NCI-H2227 (cell line): ENCODE data around the gene ADAT2.

Experiments
- DNase-seq: peaks from one replicate; lab custom pipeline; 2025; ENCODE audit not compliant: unreplicated experiment; lab: John Stamatoyannopoulos, UW

ADAT2 gene

DNA sequence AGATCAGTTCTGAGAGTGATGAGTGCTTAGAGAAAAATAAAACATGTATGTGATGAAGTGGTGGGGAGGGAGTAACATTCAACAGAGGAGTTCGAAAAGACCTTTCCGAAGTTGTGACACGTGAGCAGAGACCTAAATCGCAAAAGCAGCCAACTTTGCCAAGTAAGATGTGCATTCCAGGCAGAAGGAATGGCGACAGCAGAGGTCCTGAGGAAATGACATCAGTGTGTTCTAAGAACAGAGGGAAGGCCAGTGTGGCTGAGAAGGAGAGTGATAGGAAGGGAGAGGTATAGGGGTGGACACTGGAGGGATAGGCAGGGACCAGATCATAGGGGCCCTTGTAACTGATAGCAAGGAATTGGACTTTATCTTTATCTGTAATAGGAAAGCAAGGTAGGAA, 51.3 kb downstream of the ADAT2 start:
- DNase-seq = no peak

- peak; percentile 5 for DNase-seq
Measured at GRCh38 chr6:143397227-143398222, 53.0 kb downstream of the ADAT2 start.

DNA sequence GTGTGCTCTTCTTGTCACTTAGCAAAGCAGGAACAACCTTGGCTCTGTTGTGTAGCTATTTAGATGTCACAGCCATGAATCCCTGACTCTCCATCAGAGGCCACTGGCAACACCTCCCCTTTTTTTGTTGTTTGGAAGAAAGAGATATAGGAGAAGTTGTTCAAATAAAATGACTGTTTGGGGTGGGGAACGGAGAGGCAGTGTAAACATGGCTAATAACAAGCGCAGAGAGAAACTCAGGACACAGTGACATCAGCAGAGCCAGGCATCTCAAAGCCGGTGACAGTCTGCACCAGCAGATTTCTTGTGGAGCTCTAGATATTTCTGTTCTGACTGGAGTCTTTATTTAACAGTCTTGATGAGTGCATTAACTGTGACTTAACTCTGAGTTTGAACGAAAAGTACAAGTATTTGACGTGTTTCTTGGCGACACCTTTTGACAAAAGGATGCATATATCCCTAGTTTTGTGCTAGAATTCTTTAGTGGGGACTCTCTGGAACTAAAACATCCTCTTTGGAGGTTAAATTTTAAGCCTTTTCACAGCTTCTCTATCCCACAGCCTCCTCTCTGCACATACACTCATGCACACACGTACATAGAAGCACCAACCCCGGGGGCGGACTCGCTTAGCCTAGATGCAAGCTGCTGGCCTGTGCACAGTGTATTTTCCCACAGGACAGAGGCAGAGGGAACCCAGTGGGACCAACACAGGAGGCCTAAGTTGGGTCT, 53.8 kb downstream of the ADAT2 start:
- DNase-seq = no peak

GRCh38 chr6:143395699-143396098, 54.8 kb downstream of the ADAT2 start:
- no peak for DNase-seq

- no peak for DNase-seq
Measured at GRCh38 chr6:143394389-143394788, 56.1 kb downstream of the ADAT2 start.

DNA sequence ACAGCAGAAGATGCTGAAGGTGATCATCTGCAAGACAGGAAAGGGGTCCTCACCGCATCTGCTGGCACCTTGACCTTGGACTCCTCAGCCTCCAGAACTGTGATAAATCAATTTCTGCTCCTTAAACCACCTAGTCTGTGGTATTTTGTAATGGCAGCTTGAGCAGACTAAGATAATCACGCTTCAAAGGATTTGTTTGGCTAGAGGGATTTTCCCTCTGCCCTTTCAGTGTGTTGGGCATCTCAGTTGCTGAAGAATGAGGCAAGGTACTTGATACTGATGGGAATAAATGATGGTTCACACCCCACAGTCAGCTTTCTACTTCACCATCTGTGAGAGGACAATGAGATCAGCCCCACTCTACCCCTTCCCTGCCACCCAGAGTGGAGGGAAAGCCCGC, 60.2 kb downstream of the ADAT2 start:
- no peak for DNase-seq

- DNase-seq = no peak
Measured at GRCh38 chr6:143385636-143386035, 64.9 kb downstream of the ADAT2 start.

DNA sequence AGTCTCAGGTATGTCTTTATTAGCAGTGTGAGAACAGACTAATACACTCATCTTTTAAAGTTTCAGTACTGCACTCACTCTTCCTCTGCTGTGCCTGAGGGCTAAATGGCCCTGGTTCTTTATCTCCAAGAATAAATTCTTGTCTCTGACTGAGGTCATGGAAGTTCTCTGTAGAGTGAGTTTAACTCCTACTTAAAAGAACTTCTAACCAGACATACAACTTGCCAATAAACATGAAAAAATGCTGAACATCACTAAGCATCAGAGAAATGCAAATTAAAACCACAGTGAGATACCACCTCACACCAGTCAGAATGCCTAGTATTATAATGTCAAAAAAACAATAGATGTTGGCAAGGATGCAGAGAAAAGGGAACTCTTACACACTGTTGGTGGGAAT, 73.6 kb downstream of the ADAT2 start:
- no peak for DNase-seq

DNA sequence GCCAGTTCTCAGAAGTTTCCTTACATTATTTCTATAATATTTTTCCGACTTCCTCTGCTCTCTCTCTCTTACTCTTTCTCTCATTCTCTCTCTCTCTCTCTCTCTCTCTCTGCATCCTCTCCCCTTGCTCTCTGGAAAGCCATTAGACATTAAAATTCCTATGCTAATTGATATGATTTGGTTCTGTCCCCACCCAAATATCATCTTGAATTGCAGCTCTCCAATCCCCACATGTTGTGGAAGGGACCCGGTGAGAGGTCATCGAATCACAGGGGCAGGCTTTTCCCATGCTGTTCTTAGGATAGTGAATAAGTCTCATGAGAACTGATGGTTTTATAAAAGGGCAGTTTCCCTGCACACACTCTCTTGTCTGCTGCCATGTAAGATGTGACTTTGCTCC, 74.1 kb downstream of the ADAT2 start:
- DNase-seq = no peak

GRCh38 chr6:143375022-143375585, 75.4 kb downstream of the ADAT2 start:
- no peak for DNase-seq

DNA sequence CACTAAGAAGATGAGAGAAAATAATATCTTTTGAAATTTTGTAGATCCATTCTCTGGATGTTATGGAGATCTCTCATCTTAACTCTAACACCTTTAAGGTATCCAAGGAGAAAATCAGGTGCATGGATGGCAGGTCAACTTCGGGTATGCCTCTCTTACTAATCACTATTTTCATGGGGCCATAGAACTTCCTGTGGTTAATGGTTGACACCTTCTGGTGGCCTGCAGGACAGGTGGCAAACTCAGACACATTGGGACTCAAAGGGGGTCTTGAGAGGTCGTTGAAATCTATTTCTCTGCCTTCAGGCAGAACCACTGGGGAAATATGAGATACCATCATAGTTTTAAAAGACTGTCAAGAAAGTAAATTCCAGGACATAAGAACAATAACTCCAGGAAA, 76.5 kb downstream of the ADAT2 start:
- no peak for DNase-seq
